ENCODE measurements around the gene ROR2. TPM values are rescaled to one million over a fixed set of nuclear protein-coding genes. Genes with fewer than 3 reads are reported as not detected.

ROR2 gene
- total RNA-seq, 1 donor = 13.8 TPM

DNA sequence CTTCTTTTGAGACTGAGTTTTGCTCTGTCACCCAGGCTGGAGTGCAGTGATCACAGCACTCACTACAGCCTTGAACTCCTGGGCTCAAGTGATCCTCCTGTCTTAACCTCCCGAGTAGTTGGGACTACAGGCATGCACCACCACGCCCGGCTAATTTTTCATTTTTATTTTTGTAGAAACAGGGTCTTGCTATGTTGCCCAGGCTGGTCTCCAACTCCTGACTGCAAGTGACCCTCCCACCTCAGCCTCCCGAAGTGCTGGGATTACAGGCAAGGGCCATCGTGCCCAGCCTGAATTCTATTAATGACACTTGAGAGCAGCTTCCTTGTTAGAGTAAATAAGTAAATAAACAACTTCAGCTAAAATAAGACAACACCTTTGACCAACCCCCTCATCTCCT lies 12.3 kb downstream of the ROR2 start:
- no peak overlapping the region for H2AFZ ChIP-seq (ENCODE audit: low read length)
- H3K4me1 ChIP-seq (ENCODE audit: insufficient read depth, low read length) = no peaks in the 10 kb centered on the region
- H3K27ac ChIP-seq (ENCODE audit: low read depth, low read length) = no peak overlapping the region
- H3K4me3 ChIP-seq (ENCODE audit: insufficient read depth, low read length) = no peak overlapping the region
- no peaks in the 10 kb centered on the region for H3K79me2 ChIP-seq (ENCODE audit: insufficient read depth, low read length)
- H3K27me3 ChIP-seq (ENCODE audit: insufficient read depth, low read length) = peaks cover 3% of the 10 kb centered on the region
- DNase-seq (ENCODE audit: insufficient read length, low spot score, missing footprints) = no peak
- H4K20me1 ChIP-seq (ENCODE audit: insufficient read depth, low read length) = no peaks in the 10 kb centered on the region
- no peaks in the 10 kb centered on the region for H3K9me3 ChIP-seq (ENCODE audit: low read depth, low read length)
- H3K4me2 ChIP-seq (ENCODE audit: insufficient read depth, low read length) = no peak overlapping the region
- no peak for TF ChIP-seq CTCF (IDR thresholded peaks at IDR 0.05; ENCODE audit: extremely low read depth, low read depth, low read length)
- no peaks in the 10 kb centered on the region for H3K36me3 ChIP-seq (ENCODE audit: insufficient read depth, low read length)

DNA sequence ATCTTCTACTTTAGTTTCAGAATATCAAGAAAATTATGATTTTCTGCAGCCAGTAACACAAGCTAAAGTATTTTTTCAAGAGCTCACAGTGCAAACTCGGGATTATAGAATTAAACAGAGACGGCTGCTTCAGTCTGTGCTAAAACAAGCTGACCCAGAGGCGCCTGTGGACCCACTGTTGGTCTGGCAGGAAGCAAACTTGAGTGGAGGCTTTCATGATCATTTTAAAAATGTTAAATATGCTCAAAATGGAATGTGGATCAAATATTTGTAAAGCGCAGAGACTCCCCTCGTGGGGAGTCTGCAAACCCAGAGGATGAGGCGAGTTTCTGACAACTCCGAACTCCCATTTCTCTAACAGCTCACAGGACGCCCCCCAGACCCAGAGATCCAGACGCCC lies 13.0 kb downstream of the ROR2 start:
- Histone ChIP-seq H3K79me2 (ENCODE audit: insufficient read depth, low read length) (no peaks in the 10 kb centered on the region), H3K36me3 (ENCODE audit: insufficient read depth, low read length) (no peaks in the 10 kb centered on the region), H3K27ac (ENCODE audit: low read depth, low read length) (no peak overlapping the region), H3K4me1 (ENCODE audit: insufficient read depth, low read length) (no peaks in the 10 kb centered on the region), H3K9me3 (ENCODE audit: low read depth, low read length) (no peaks in the 10 kb centered on the region), H3K4me2 (ENCODE audit: insufficient read depth, low read length) (no peak overlapping the region), H3K27me3 (ENCODE audit: insufficient read depth, low read length) (peaks cover 3% of the 10 kb centered on the region), H2AFZ (ENCODE audit: low read length) (peak overlapping the region; percentile 29), H4K20me1 (ENCODE audit: insufficient read depth, low read length) (no peaks in the 10 kb centered on the region), H3K4me3 (ENCODE audit: insufficient read depth, low read length) (no peak overlapping the region)
- DNase-seq (ENCODE audit: insufficient read length, low spot score, missing footprints) = no peak
- no peak for TF ChIP-seq CTCF (IDR thresholded peaks at IDR 0.05; ENCODE audit: extremely low read depth, low read depth, low read length)

DNA sequence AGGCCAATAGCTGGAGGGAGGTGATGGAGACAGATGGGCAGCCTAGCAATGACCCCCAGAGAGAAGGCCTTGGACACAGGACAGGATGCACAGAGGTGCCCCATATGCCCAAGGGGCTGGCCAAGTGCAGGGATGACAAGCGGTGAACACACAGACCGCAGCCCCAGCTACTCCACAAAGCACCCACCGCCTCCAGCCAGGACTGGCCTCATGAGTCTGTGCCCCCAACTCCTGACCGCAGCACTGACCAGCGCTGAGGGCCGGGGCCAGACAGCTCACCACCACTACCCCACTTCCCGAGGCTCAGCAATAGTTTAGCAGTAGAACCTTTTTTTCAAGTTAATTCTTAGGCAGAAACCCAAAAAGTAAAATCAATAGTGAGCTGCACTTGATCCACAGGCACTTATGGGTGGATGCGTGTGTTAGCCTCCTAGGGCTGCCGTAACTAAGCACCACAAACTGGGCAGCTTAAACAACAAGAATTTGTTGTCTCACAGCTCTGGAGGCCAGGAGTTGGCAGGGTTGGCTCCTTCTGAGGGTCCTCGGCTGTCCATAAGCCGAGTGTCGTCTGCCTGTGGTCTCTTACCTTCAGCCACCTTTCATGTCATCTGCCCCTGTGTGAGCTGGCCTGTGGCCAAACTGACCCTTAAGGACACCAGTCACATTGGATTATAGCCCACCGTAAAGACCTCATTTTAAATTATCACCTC lies 14.1 kb downstream of the ROR2 start:
- Histone ChIP-seq H3K36me3 (ENCODE audit: insufficient read depth, low read length) (no peaks in the 10 kb centered on the region), H3K79me2 (ENCODE audit: insufficient read depth, low read length) (no peaks in the 10 kb centered on the region), H2AFZ (ENCODE audit: low read length) (no peak overlapping the region)

More for the DNA sequence above, 14.1 kb downstream of the ROR2 start:
- Histone ChIP-seq H4K20me1 (ENCODE audit: insufficient read depth, low read length) (no peaks in the 10 kb centered on the region), H3K27ac (ENCODE audit: low read depth, low read length) (no peak overlapping the region), H3K4me2 (ENCODE audit: insufficient read depth, low read length) (no peak overlapping the region), H3K27me3 (ENCODE audit: insufficient read depth, low read length) (peaks cover 3% of the 10 kb centered on the region), H3K4me1 (ENCODE audit: insufficient read depth, low read length) (no peaks in the 10 kb centered on the region), H3K4me3 (ENCODE audit: insufficient read depth, low read length) (no peak overlapping the region), H3K9me3 (ENCODE audit: low read depth, low read length) (no peaks in the 10 kb centered on the region)
- TF ChIP-seq CTCF (IDR thresholded peaks at IDR 0.05; ENCODE audit: extremely low read depth, low read depth, low read length) = no peak
- DNase-seq (ENCODE audit: insufficient read length, low spot score, missing footprints) = no peak

All from osteoblast (primary cell).